GM10266 (cell line): ENCODE measurements around the gene CHAF1A.

ENCODE experiments used
- DNase-seq: peaks from one replicate; pipeline ENCODE4 v3.0.0; 2012; ENCODE audit errors: extremely low spot score
- TF ChIP-seq, protein P1 (sequence below): IDR thresholded peaks from 2 replicates; pipeline ENCODE4 v1.5.1; 2012; ENCODE audit warnings: mild to moderate bottlenecking, low read depth; ENCODE audit not compliant: control insufficient read depth, insufficient read depth; ENCODE audit errors: missing control alignments

Gene CHAF1A

GRCh38 chr19:4391306-4391693 is 11.1 kb upstream of the CHAF1A start:
- TF ChIP-seq, protein P1, sequence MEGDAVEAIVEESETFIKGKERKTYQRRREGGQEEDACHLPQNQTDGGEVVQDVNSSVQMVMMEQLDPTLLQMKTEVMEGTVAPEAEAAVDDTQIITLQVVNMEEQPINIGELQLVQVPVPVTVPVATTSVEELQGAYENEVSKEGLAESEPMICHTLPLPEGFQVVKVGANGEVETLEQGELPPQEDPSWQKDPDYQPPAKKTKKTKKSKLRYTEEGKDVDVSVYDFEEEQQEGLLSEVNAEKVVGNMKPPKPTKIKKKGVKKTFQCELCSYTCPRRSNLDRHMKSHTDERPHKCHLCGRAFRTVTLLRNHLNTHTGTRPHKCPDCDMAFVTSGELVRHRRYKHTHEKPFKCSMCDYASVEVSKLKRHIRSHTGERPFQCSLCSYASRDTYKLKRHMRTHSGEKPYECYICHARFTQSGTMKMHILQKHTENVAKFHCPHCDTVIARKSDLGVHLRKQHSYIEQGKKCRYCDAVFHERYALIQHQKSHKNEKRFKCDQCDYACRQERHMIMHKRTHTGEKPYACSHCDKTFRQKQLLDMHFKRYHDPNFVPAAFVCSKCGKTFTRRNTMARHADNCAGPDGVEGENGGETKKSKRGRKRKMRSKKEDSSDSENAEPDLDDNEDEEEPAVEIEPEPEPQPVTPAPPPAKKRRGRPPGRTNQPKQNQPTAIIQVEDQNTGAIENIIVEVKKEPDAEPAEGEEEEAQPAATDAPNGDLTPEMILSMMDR: no peak
- DNase-seq: no peak

- DNase-seq: no peak
- TF ChIP-seq, protein P1: no peak
Measured at GRCh38 chr19:4391701-4392483, 10.5 kb upstream of the CHAF1A start.

- TF ChIP-seq, protein P1: no peak
- no peak for DNase-seq
Measured at GRCh38 chr19:4393947-4394590, 8.4 kb upstream of the CHAF1A start.

GRCh38 chr19:4396949-4397783 is 5.3 kb upstream of the CHAF1A start:
- no peak for DNase-seq
- TF ChIP-seq, protein P1: no peak

GRCh38 chr19:4399812-4400134 is 2.7 kb upstream of the CHAF1A start:
- DNase-seq: no peak
- TF ChIP-seq, protein P1: no peak

DNA sequence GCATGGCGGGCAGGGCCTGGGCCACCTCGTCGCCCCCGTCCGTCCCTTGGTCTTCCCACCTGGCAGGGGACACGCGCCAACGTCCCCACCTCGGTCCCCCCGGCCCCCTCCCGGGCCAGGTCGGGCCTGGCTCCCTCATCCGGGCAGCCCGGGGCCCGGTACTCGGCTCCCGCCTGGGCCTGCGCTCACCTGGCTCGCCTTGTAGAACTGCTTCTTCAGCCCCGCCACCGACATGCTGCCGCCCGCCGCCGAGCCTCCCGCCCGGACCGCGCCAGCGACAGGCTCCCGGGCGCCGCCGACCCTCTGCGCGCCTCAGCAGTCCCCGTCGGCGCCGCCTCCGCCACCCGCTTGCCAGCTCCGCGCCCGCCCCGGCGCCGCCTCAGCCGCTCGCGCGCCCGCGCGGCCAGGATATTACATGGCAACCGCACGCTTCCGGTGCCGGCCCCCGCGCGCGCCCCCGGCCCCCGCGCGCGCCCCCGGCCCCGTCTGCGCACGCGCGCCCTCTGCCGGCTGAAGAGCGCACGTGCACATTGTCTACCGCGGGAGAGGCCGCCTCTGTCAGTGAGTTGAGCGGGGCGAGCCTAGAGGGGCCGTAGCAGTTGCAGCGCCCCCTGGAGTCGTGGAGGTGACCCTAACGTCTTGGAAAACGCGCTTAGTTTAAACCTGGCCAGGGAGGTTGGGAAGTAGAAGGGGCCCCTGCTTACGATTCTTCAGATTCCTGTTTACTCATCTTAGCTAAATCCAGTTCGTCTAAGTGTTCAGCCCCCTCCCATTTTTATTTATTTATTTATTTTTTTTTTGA is 2.1 kb upstream of the CHAF1A start, which contains the start of gene SH3GL1:
SH3GL1 (minus strand) TSS at position 413 of the 802 bp plus-strand sequence; CDS start at position 234, 179 bp downstream.
- DNase-seq: peak; percentile 96

More for the DNA sequence above, 2.1 kb upstream of the CHAF1A start, which contains the start of gene SH3GL1:
- TF ChIP-seq, protein P1: peak; percentile 98
